C4-2B (cell line): ENCODE measurements around the gene CMTM8.

Experiments
- ZFX ChIP-seq: fragments of 450-650 bp; IDR thresholded peaks from 2 replicates; pipeline ENCODE4 v1.6.1; 2017
- TF ChIP-seq, protein P1 (sequence below): fragments of 450-650 bp; conservative IDR thresholded peaks from 2 replicates; pipeline ENCODE4 v1.5.1; 2017; ENCODE audit warnings: mild to moderate bottlenecking

DNA sequence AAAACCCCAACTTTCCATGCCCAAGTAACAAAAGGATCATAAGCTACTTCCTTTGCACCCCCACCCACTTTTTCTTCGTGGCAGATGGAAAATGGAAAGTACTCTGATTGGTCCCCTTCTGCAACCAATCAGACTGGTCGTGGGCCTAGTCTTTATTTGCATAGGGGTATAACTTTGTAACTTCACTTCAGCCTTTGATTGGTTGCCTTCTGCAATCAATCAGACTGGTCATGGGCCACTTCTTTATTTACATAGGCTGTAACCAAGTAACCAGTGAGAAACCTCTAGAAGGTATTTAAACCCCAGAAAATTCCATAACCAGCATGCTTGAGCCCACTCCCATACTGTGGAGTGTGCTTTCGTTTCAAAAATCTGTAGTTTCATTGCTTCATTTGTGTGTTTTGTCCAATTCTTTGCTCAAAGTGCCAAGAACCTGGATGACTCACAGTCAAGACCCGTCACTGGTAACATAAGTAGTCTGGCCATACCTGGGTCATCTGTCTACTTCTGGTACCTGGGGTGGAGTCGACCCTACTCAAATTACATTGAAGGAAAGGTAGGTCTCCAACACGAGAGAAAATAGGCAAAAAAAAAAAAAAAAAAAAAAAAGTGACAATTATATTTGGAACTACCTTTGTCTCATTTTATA is 41.9 kb downstream of the CMTM8 start:
- TF ChIP-seq, protein P1, sequence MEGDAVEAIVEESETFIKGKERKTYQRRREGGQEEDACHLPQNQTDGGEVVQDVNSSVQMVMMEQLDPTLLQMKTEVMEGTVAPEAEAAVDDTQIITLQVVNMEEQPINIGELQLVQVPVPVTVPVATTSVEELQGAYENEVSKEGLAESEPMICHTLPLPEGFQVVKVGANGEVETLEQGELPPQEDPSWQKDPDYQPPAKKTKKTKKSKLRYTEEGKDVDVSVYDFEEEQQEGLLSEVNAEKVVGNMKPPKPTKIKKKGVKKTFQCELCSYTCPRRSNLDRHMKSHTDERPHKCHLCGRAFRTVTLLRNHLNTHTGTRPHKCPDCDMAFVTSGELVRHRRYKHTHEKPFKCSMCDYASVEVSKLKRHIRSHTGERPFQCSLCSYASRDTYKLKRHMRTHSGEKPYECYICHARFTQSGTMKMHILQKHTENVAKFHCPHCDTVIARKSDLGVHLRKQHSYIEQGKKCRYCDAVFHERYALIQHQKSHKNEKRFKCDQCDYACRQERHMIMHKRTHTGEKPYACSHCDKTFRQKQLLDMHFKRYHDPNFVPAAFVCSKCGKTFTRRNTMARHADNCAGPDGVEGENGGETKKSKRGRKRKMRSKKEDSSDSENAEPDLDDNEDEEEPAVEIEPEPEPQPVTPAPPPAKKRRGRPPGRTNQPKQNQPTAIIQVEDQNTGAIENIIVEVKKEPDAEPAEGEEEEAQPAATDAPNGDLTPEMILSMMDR = no peak
- no peak for TF ChIP-seq ZFX
